PC-9 (cell line): ENCODE data around the gene LOXL4.

ENCODE experiments used
- CTCF ChIP-seq: fragments of 200-600 bp; sonication (generic); conservative IDR thresholded peaks from 2 replicates; pipeline ENCODE4 v1.6.1; 2017; ENCODE audit warnings: mixed run types, antibody characterized with exemption, mild to moderate bottlenecking, moderate library complexity
- EZH2 ChIP-seq: fragments of 200-600 bp; sonication (generic); IDR thresholded peaks from 2 replicates; pipeline ENCODE4 v1.8.0; 2017; ENCODE audit warnings: antibody characterized with exemption, low read depth

DNA sequence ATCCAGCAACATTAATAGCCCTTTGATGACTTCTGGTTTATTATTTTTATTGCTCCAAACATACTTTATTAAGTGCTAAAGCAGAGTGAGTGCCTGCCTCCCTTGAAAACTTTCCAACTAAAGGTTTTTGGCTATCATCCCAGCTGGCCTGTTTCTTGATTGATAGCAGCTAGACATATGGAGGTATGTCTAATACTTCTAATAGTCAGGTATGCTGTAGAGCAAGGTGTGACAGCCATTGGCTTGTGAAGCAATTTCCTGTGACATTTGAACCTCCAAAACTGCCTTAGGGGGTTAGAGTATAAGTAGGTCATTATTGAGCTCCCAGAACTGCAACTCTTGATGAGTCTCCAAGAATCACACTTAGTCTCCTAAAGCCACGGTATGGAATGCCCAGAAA lies 55.8 kb downstream of the LOXL4 start:
- TF ChIP-seq CTCF (no peak), EZH2 (no peak)
